AG10803 (cell line): ENCODE results near the gene STRN3.

Experiments
- DNase-seq: peaks from one replicate; pipeline ENCODE4 v3.0.0; 2010; ENCODE audit warnings: low read depth
- H3K4me3 ChIP-seq: 2 replicates; pipeline ENCODE4 v1.5.1; 2011; ENCODE audit warnings: mild to moderate bottlenecking, low read length, control low read depth
- TF ChIP-seq, protein P1 (sequence below): conservative IDR thresholded peaks from 2 replicates; pipeline ENCODE4 v1.5.1; 2011; ENCODE audit warnings: mild to moderate bottlenecking, low read length, control low read depth, inconsistent platforms

Gene STRN3

DNA sequence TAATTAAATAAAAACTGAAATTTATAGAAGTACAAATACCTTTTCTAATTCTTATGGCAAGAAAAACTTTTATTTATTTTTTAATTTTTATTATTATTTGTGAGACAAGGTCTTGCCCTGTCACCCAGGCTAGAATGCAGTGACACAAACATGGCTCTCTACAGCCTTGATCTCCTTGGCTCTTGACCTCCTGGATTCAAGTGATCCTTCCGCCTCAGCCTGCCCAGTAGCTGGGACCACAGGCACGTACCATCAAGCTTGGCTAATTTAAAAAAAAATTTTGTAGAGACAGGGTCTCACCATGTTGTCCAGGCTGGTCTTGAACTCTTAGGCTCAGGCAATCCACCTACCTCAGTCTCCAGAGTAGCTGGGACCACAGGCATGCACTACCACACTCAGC, 104.4 kb downstream of the STRN3 start:
- TF ChIP-seq, protein P1, sequence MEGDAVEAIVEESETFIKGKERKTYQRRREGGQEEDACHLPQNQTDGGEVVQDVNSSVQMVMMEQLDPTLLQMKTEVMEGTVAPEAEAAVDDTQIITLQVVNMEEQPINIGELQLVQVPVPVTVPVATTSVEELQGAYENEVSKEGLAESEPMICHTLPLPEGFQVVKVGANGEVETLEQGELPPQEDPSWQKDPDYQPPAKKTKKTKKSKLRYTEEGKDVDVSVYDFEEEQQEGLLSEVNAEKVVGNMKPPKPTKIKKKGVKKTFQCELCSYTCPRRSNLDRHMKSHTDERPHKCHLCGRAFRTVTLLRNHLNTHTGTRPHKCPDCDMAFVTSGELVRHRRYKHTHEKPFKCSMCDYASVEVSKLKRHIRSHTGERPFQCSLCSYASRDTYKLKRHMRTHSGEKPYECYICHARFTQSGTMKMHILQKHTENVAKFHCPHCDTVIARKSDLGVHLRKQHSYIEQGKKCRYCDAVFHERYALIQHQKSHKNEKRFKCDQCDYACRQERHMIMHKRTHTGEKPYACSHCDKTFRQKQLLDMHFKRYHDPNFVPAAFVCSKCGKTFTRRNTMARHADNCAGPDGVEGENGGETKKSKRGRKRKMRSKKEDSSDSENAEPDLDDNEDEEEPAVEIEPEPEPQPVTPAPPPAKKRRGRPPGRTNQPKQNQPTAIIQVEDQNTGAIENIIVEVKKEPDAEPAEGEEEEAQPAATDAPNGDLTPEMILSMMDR = no peak
- DNase-seq = no peak
- H3K4me3 ChIP-seq = no peak overlapping the region

DNA sequence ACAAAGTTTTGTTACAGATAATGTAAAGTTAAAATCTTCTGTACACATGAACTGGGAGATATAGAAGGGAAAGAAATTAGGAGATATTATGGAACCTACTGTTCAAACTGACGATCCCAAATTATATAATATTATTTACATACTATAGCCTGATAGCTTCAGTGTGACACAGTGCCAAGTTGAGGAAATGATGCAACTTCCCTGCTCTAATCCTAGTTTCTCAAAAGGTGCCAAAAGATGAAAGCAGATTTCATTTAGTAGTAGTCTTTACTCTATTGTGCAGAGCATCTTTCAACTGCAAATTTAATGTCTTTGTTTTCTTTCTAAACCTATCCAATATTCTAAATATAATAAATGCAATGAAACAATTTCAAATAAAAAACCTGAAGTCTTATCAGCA, 104.9 kb downstream of the STRN3 start:
- TF ChIP-seq, protein P1 = no peak
- no peak overlapping the region for H3K4me3 ChIP-seq
- peak; percentile 29 for DNase-seq

DNA sequence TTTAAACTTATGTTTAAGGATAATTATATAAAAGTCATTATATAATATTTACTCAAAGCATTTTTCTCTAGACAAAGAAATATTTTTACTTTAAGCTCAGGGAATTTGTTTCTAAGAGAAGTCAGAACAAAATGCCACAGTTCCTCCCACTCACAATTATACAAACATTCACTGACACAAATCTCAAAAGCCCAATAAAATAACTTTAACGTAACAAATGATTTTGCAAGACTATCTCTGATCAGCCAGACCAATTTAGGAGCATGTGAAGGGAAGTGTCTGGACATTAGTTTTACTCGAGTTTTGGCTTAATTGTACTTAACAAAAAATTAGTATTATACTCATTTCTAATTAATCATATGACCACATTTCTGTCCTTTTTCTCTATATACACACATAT, 110.6 kb downstream of the STRN3 start:
- H3K4me3 ChIP-seq = no peak overlapping the region
- TF ChIP-seq, protein P1 = no peak
- no peak for DNase-seq

DNA sequence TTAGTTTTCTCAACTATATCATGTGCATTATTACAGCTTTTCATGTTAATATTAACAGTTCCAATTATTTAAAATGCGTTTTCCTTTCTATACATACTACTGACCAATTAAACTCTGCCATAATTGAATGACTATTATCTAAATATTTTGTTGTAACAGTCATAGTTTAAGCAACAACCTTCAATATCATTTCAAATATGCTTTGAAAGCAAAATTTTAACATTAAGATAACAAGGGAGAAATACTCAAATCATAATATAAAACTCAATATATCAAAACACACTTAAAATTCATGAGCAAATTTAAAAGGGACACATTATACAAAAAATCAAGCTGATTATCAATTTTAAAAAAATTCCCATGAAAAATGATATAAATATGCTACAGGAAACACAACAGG, 111.4 kb downstream of the STRN3 start:
- H3K4me3 ChIP-seq = no peak overlapping the region
- no peak for DNase-seq
- TF ChIP-seq, protein P1 = no peak

DNA sequence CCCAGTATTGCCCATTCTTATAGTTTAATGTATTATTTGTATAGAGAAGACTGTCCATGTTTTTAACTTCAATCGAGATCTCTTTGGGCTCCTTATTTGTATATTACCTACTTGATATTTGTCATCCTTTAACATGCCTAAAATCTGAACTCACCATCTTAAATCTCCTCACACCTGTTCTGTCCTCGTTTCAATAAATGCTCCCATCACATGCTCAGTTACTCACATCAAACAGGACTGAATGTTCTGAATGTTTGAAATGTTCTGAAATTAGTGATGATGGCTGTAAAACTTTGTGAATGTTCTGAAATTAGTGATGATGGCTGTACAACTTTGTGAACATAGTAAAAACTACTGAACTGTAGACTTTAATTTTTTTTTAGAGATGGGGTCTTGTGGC, 117.4 kb downstream of the STRN3 start:
- DNase-seq = no peak
- TF ChIP-seq, protein P1 = no peak
- no peak overlapping the region for H3K4me3 ChIP-seq

DNA sequence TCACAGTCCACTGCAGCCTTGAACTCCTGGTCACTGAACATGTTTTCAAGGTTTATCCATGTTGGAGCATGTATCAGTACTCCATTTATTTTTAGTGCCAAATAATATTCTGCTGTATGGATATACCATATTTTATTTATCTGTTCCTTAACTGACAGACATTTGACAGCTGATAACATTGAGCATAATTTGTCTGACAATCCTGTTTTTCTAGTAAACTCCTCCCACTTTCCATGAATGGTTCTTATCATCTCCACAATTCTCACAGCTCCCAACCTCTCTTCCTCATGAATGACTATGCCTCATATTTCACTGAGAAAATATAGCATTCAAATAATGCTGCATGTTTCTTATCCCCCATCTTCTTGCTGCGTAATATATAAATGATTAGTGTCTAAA, 118.5 kb downstream of the STRN3 start:
- no peak overlapping the region for H3K4me3 ChIP-seq
- TF ChIP-seq, protein P1 = no peak
- DNase-seq = no peak

DNA sequence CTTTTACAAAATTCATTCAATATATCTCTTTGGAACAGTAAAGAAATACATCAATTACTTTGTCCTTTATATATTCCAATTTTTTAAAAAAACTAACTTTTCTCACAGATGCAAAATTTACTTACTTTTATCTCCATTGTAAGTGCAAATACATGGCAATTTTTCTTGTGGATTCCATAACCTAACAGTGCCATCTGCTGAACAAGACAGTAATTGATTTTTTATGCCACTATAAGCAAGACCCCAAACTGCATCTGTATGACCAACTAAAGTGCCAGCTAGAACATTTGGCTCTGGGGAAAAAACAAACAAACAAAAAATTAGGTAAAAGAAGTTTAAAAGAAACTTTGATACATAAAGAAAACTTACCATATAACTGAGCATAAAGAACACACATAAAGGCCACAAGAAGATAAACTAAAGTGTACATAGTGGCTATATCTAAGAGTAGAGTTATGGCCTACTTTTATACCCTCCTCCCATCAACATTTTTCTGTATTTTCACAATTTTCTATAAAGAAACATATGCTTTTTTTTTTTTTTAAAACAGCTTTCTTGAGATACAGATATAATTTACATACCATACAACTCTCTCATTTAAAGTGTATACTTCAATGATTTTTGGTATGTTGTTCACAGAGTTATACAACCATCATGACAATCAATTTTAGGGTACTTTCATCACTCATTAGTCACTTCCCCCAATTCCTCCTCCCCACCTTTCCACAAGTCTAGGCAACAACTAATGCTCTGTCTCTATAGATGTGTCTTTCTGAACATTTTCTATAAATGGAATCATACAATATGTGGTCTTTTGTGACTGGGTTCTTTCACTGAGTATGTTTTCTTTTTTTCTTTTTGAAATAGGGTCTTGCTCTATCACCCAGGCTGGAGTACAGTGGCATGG, 119.2 kb downstream of the STRN3 start:
- TF ChIP-seq, protein P1 = peak; percentile 25
- no peak overlapping the region for H3K4me3 ChIP-seq
- no peak for DNase-seq
